CD4-positive, alpha-beta T cell treated with Interleukin-12 subunit alpha and Interleukin-12 subunit beta, for 1 hour (primary cell): ENCODE results near the gene SERPIND1.

ENCODE experiments used
- DNase-seq: peaks from one replicate; pipeline ENCODE4 v3.0.0-alpha.2; 2020

Gene SERPIND1

DNA sequence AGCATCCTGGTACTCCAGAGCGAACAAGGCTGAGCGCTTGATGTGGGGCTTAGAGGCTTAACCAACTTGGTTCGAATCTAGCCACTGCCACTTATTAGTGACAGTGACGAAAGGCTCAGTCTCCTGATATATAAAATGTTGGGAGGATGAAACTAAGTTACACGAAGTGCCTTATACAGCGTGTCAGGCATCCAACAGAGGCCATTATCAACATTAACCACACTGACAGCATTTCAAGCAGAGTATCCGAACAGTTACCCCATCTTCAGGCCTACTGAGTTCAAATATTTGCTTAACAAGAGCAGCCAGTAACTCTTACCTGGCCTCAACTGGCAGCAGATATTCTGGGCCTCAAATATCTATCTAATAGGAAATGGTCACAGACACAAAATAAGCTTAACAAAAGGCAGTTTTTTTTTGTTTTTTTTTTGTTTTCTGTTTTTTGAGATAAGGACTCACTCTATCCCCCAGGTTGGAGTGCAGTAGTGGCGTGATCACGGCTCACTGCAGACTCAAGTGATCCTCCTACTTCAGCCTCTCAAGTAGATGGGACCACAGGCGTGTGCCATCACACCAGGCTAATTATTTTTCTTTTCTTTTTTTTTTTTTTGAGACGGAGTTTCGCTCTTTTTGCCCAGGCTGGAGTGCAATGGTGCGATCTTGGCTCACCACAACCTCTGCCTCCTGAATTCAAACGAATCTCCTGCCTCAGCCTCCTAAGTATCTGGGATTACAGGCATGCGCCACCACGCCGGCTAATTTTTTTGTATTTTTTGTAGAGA, 2.9 kb downstream of the SERPIND1 start:
- DNase-seq: no peak

DNA sequence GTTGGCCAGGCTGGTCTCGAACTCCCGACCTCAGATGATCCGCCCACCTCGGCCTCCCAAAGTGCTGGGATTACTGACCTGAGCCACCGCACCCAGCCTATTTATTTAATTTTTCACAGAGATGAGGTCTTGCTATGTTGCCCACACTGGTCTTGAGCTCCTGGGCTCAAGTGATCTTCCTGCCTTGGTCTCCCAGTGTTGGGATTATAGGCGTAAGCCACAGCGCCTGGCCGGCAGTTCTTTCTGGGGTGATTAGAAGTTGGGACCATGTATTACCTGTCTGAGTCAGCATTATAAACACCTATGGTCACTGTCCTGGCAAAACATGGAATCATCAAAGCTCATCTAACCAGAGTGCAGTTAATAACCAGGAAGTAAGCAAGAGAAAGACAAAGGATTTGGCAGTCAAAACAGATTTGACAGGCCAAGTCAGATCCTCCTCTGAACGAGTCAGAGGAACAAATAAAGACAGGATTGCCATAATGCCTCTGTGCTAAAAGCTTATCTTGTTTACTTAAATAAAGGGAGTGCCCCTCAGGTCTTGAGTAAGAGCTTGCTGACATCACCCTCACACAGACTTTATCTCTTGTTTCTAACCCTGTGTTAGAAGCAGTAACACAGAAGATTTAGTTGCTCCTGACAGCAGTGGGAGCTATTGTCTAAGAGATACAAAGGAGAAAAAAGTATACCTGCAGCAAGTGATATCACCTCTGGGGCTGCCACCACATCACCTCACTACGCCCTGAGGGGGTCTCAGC, 3.7 kb downstream of the SERPIND1 start:
- DNase-seq: no peak

DNA sequence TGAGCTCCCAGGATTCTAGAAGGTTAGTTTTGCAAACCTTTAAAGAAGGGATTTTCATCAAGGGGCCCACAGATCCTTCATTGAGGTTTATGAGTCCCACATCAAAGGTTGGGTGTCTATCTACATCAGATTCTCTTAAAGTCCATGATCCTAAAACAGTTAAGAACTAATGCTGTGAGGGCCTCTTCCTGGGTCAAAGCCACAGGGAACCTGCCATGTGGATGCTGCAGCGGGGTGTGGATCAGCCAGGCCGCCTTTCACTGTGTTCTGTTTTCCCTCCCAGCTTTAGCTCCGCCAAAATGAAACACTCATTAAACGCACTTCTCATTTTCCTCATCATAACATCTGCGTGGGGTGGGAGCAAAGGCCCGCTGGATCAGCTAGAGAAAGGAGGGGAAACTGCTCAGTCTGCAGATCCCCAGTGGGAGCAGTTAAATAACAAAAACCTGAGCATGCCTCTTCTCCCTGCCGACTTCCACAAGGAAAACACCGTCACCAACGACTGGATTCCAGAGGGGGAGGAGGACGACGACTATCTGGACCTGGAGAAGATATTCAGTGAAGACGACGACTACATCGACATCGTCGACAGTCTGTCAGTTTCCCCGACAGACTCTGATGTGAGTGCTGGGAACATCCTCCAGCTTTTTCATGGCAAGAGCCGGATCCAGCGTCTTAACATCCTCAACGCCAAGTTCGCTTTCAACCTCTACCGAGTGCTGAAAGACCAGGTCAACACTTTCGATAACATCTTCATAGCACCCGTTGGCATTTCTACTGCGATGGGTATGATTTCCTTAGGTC, 5.3 kb downstream of the SERPIND1 start:
- no peak for DNase-seq

DNA sequence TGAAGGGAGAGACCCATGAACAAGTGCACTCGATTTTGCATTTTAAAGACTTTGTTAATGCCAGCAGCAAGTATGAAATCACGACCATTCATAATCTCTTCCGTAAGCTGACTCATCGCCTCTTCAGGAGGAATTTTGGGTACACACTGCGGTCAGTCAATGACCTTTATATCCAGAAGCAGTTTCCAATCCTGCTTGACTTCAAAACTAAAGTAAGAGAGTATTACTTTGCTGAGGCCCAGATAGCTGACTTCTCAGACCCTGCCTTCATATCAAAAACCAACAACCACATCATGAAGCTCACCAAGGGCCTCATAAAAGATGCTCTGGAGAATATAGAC, 5.9 kb downstream of the SERPIND1 start:
- no peak for DNase-seq

DNA sequence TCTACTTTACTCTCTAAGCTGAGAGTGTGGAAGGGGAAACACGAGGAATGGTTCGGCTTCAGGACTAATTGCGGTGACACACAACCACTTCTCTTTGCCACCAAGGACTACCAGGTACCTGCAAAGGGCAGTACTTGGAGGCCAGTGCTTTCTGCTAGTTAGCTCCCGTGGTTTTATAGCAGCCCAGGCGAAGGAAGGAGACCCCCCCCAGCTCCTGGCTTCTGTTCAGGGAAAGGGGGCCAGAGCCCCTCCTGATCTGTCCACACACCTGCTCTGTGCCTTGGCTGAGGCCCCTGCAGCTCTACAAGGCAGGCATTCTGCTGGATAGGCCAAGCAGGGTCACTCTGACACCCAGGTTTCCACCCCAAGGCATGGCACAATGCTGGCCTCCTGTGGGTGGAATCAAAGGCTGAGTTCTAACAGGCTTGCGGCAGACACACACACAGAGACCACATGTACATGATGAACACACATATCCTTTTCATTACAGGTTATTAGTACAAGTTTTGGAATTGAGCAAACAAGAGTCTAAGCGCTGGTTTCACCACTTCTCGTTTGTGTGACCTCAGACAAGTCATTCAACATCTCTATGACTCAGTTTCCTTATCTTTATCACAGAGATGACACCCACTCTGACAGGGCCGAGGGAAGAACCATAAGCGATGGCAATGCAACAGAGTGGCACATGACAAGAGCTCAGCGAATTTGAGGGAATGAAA, 7.5 kb downstream of the SERPIND1 start:
- no peak for DNase-seq

DNA sequence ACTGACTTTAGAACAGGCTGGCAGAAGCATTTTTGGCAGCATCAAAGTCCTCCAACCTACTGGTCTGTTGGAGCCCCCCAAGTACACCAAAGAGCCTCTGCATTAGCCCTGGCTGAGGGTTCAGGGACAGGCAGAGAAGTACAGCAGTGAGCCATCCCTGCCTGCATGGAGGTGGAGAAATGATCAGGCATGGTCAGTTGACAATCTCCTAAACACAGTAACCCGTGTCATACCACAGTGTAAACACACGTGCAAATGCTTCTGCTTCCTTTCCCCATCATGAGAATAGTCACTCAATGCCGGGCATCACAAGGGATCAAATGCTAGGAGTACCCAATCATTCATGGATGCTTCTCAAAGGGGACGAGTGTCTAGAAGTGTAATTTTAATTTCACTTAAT, 8.2 kb downstream of the SERPIND1 start:
- no peak for DNase-seq

DNA sequence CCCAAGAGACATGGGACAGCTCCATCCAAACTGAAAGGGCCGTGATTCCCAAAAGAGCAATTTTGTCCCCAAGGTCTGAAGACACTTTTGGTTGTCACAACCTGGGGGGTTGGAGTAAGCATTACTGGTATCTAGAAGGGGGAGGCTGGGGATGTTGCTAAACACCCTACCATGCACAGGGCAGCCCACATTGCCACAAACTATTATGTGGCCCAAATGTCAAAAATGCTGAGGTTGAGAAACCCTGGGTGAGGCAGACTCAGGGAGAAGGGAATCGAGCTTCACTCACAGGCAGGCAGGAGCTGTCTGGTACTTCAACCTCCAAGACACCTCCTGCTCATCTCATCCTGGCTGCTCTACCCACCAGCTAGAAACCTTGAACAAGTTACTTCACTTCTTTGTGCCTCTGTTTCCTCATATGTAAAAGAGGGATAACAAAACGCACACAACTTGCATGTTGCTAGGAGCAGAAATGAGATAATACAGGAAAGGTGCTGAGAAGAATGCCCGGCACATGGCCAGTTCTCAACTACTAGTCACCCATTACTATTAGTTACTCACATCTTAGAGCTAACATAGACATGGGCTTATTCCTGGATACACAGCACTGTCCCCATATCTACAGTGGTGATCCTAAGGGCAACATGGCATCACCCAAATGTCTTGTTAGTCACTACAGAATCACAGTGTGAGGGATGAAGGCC, 8.8 kb downstream of the SERPIND1 start:
- DNase-seq: no peak

DNA sequence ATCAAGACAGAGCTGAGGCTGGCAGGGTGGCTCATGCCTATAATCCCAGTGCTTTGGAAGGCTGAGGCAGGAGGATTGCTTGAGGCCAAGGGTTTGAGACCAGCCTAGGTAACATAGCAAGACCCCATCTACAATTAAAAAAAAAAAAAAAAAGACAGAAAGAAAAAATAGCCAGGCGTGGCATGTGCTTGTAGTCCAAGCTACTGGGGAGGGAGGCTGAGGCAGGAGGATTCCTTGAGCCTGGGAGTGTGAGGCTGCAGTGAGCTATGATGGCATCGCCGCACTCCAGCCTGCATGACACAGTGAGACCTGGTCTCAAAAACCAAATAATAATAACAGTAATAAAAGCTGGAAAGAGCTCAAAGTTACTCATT, 9.4 kb downstream of the SERPIND1 start:
- DNase-seq: no peak

DNA sequence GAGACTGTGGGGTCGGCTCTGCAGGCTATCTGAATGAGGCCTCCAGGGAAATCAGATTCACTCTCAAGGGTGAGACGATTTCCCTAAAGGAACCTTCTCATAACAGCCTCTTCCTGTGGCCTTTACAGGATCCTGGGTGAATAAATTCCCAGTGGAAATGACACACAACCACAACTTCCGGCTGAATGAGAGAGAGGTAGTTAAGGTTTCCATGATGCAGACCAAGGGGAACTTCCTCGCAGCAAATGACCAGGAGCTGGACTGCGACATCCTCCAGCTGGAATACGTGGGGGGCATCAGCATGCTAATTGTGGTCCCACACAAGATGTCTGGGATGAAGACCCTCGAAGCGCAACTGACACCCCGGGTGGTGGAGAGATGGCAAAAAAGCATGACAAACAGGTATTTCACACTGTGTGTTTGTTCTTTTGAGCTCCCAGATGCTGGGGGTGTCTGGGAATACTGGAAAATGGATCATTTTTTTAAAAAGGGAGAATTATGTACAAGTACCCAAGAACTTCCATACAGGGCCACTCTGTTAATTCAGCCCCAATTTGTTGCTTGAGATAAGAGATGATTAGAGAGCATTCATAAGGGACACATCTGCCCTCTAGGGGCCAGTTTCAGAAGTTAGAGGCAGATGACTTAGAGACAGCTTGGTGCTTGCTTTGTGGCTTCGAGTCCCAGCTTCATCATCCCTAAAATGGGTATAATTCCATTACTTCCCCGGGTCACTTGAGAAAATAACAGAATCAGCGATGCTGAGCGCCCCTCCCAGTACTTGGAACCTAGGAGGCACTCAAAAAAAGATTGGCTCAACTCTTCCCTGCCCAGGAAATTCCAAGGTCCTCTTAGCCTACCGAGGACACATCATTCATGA, 10.2 kb downstream of the SERPIND1 start:
- DNase-seq: peak; percentile 57

DNA sequence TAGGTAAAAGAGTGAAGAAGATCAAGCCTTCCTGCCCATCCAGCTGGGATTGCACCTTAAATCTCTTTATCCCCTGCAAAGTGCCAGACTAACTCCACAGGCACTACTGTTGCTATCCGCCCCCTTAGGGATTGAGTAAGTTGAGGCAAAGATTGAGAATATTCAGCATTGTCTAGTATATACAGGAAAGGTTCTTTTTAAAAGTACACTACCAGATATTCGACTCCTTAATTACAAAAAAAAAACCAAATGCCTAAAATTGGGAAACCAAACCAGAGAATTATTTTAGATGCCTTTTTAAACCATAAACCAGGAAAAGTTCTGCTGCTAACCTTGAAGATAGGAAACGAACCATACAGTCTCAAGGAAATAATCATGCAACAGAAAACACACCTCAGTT, 11.5 kb downstream of the SERPIND1 start:
- no peak for DNase-seq

DNA sequence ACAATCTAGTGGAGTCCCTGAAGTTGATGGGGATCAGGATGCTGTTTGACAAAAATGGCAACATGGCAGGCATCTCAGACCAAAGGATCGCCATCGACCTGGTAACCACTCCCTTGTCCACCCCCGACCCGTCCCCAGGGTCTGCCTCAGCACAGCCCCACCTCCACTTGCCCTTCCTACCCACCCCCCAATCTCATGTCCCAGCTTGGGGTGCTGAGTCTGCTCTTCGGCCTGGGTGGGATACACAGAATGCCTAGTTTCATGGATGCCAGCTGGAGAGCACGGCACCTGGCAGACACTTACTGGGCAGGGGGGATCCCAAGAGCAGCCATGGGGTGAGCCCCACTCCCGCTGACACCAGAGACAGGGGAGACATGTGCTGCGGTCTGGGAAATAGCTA, 12.1 kb downstream of the SERPIND1 start:
- DNase-seq: no peak

DNA sequence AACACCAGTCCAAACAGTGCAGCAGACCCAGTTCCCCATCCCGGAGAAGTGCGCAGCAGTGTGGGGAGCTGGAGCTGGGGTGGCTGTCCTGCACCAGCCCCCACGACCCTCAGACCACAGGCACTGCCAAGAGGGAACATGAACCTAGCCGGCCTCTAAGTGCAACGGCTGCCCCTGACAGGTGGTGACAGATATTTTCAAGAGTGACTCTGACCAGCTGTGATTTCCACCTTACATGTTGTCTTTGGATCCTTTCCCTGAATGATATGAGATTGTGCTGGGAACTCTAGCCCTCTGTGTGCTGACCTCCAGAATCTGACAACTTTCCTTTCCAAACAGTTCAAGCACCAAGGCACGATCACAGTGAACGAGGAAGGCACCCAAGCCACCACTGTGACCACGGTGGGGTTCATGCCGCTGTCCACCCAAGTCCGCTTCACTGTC, 12.6 kb downstream of the SERPIND1 start:
- DNase-seq: no peak

DNA sequence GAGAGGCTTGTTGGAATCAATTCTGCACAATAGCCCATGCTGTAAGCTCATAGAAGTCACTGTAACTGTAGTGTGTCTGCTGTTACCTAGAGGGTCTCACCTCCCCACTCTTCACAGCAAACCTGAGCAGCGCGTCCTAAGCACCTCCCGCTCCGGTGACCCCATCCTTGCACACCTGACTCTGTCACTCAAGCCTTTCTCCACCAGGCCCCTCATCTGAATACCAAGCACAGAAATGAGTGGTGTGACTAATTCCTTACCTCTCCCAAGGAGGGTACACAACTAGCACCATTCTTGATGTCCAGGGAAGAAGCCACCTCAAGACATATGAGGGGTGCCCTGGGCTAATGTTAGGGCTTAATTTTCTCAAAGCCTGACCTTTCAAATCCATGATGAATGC, 13.3 kb downstream of the SERPIND1 start:
- no peak for DNase-seq

DNA sequence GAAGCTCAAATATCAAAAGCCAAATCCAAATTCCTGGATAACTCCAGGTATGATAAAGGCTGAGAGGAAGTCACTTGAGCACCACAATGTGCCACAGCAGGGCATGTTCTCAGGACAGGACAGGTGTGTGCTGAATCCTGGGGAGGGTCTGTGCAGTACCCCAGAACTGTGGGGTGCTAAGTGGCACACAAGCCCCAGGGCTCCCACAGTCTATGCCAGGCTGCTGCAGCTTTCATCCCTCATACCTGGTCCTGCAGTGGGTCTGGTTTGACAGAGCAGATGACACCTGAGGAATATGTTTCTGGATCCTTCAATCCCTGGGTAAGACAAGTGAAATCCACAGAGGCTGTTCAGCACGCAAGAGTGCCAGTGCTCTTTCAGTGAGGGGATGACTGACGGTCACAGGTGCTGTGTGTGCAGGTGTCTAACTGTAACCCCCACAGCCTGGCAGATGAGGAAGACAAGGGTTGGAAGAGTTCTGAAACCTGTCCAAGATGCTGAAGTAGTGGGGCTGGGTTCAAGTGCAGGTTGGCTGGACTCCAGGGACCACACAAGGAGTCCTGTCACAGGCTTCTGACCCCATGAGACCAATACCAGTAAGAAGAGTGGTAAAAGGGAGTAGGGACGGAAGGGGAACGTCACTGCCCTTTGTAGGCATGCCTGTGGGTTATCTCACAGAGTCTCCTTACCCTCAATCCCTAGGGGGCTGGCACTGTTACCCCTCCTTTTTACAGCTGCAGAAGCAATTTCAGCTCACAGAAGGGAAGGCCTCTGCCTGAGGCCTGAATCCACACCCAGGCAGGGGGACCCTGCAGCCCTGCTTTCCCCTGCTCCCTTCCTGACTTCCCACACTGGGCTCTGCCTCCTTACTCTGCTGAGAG, 14.1 kb downstream of the SERPIND1 start:
- no peak for DNase-seq

DNA sequence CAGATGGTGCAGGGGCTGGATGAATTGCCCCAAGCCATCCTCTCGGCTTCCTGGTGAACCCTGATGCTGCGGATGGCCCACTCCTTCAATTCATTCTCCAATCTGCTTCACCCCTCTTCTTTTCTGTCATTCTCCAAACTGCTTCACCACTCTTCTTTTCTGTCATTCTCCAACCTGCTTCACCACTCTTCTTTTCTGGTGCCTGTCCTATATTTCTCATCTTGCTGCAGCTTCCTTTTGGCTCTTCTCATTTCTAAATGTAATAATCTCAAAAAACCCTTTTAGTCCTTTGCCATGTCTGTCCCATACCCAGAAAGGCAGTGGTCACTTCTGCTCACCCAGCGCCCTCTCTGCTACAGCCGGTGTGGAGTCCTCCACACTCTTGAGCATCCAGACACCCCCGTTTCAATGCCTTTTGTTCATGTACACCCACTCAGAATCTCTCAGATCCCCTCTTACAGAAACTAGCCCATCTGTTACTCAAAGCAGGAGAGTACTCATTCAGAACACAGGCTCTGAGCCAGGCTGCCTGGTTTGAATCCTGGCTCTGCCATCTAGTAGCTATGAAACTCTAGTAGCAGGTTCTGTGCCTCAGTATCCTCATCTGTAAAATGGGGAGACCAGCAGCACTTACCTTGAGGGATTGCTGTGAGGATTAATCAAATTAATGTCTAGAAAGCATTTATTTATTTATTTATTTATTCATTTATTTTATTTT, 14.9 kb downstream of the SERPIND1 start:
- no peak for DNase-seq

DNA sequence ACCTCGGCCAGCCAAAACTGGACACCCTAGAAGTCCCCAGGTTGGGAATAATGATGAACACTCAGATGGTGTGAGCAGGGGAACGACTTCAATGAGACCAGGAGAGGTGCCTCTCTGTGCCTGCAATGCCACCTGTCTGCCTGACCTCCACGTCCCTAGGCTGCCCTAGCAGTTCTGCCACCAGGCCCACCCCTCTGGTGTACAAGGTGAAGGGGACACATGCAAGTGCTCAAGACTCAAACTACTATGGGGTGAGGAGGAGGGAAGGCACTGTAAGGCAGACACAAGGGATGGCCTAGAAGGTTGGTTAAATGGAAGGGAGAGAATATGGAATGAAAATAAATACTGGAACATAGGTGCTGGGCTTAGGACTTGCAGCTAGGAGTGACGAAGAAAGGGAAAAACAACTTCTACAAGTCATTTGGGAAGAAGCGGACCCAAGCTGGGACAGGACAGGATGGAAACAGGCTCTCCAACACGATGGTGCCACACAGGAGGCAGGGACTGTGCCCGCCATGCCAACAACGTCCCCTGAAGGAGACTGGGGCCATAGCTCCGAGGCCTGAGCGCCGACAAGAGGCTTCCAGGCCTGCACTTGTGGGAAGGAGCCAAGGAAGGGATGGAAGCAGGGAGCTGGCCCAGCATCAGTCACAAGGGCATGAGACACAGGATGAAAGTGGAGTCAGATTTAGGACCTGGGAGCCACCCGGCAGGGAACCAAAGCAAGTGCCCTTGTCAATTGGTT, 18.5 kb downstream of the SERPIND1 start:
- no peak for DNase-seq

DNA sequence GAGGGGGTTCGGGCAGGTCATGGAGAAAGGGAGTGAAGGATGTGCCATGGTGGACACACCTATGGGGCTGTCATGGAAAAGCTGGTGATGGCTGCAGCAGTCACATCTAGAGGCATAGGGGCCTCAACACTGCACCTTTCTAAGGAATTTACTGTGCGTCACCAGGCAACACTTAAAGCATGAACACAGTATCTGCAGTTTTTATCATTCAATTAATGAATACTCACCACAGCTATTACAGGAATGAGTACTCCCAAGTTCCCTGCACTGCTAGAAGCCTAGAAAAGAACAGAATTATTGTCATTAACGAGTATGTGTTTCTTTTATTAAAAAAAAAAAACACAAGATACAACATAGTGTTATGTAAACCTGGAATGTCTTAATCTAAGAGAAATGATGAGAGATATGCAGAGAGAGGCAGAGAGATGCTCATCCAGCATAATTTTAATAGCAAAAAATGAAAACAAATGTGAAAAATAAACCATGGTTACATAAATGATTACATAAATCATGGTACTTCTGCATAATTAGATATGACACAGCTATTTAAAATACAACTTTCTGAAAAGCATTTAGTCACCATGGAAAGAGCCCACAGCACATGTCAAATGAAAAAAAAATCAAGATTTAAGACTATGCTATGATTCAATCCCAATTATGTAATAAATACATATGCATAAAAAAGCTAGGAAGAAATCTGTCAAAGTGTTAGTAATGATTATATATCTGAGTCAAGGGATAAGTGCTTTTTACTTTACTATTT, 19.2 kb downstream of the SERPIND1 start:
- DNase-seq: no peak
